Measurements from ENCODE around the gene ZNF888.
A peak's percentile ranks its signal among the peaks of the same experiment; 100 is the strongest.
"Not testable (repeated sequence)": the region's sequence is repeated elsewhere in the genome, so short reads cannot be mapped to it uniquely, and the experiment has no call there.

ZNF888 gene

DNA sequence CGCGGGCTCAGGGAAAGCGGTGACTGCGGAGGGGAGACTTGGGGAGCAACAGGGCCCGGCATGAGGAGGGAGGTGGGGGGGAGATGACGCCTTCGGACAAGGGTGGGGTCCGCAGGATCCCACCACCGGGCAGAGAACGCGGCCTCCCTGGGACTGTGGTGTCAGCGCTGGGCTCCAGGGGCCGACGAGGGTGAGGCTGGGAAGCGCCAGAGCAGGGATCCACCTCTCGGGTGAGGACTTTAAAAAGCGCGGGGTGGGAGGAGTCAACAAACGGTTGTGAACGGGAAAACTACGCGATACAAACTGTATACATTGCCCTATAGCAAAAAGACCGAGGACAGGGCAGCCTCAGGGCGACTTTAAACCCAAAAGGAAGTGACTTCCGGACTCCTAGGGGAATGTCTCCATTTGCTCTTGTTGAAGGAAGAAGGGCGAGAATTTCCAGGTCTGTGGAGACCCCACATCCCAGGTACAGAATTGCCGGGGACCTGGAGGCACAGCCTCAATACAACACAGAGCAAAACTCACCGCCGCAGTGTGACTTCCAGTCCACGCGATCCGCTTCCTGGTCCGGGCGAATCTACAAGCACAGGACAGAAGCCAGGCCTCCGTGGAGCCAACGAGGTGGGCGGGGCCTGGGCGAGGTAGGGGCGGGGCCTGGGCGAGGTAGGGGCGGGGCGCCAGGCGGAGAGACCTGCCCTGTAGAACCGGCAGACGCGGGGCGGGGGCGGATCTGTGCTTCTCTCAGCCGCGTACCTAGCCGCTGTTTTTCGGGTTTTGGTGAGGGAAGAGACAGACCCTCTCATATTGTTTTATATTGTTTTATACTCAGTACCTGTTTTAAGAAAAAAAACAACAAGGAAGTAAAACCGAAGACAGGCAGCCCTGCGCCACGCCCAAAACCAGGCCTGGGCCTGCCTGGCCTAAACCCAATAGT, at the start of gene ZNF888:
ZNF888 (minus strand) TSS at position 588 of the 937 bp plus-strand sequence. CDS start 5,555 bp downstream, outside the sequence.
- peak; percentile 52 to 56 for DNase-seq (ENCODE audit: low read depth in 2 of 2)

DNA sequence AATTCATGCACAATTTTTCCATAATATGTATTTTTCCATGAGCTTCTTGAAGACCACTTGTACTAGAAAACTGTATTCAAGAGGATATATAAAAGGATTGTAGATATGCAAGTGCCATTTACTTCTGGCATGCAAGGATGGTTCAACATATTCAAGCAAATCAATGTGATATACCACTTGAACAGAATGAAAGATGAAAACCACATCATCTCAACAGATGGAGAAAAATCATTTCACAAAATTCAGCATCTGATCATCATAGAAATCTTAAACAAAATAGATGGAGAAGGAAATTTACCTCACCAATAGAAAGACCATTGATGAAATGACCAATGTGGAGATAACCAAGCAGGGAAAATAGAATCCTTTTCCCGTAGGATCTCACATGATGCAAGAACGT, 44.5 kb upstream of the ZNF888 start:
- DNase-seq (ENCODE audit: low read depth in 2 of 2): no peak

DNA sequence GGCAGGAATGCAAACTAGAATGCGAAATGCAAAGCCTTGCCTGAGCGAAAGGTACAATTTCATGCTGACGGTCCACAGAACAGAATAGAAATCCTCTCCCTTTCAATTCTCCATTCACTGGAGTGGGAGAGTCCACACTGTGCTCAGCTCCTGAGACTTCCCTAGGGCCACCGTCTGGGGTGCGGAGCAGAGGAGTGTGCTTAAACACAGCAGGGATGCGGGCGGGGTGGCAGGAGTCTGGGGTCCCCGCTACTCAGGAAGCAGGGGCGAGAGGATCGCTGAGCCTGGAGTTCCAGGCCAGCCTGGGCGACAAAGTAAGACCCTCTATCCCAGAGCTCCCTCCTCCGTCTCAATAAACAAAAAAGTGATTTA, 40.0 kb upstream of the ZNF888 start:
- no peak for DNase-seq (ENCODE audit: low read depth in 2 of 2)

DNA sequence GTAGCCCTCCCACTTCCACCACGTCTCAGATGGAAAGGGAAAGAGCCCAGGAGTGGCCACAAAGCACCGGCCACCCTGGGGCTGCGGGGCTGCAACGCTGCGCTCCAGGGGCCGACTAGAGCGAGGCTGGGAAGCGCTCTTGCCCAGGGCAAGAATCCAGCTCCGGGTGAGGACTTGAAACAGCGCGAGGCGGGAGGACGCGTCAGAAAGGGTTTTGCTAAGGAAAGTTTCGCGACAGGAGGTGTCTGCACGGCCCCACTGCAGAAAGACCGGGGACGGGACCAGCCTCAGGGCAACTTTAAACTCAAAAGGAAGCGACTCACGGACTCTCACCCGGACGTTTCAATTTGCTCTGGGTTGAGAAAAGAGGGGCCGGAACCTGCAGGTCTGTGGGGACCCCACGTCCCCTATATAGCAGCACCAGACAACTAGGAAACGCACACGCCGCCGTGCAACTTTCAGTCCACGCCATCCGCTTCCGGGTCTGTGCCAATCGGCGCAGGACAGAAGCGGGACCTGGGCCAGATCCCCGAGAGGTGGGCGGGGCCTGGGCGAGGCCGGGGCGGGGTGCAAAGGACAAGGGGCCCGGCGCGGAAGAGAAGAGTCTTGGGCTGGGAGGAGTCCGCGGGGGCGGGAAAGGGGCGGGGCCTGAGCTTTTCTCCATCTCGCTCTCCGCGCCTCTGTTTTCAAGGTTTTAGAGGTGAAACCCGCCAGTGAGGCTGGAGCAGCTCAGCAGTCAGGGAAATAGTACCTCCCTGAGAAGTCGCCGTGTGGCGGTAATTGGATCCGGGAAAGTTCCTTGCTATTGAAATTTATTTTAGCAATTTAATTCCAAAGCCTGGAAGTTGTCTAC, 39.4 kb upstream of the ZNF888 start, which contains the start of gene ZNF816:
ZNF816 (minus strand) TSS at position 488 of the 853 bp plus-strand sequence. CDS start 6,792 bp downstream, outside the sequence.
- peak; percentile 82 to 85 for DNase-seq (ENCODE audit: low read depth in 2 of 2)

DNA sequence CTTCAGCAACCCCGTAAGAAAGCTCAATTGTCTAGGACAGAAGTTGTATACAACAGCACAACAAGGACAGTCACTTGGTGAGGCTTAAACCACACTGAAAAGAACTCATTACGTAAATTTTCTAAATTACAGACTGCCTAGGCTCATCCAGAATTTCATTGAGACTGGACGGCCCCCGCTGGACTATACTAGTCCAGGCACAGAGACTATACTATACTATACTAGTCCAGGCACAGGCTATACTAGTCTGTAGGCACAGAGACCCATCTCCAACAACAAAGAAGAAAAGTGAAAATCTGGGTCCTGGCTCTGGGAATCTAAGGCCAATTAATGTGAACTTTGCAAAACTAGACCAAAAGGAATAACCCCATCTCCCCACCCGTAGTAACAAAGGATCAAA, 38.8 kb upstream of the ZNF888 start:
- no peak for DNase-seq (ENCODE audit: low read depth in 2 of 2)

DNA sequence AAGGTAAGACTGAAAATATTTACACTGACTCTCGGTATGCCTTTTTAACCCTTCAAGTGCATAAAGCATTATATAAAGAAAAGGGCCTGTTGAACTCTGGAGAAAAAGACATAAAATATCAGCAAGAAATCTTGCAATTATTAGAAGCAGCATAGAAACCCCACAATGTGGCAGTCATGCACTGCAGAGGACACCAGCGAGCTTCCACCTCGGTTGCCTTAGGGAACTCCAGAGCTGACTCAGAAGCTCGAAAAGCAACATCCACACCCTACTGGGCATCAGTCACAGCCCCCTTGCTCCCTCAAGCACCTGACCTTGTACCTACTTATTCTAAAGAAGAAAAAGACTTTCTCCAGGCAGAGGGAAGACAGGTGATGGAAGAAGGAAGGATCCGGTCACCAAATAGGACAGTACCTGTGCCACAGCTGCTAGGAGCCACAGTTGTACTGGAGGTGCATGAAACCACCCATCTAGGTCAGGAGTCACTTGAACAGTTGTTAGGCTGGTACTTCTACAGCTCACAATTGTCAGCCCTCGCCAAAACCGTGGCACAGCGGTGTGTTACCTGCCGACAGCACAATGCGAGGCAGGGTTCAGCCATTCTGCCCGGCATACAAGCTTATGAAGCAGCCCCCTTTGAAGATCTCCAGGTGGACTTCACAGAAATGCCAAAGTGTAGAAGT, 36.5 kb upstream of the ZNF888 start:
- DNase-seq (ENCODE audit: low read depth in 2 of 2): no peak

DNA sequence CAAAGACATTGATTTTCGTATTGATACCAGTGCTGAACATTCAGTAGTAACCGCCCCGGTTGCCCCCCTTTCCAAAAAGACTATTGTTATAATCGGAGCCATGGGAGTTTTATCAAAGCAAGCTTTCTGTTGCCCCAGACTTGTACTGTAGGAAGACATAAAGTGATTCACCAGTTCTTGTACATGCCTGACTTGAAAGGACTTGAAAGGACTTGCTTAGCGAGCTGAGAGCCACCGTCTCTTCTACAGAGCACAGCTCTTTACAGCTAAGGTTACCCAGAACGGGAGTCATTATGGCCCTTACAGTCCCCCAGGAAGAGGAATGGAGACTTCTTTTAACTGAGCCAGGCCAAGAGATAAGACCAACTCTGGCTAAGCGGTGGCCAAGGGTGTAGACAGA, 34.4 kb upstream of the ZNF888 start:
- DNase-seq (ENCODE audit: low read depth in 2 of 2): no peak

DNA sequence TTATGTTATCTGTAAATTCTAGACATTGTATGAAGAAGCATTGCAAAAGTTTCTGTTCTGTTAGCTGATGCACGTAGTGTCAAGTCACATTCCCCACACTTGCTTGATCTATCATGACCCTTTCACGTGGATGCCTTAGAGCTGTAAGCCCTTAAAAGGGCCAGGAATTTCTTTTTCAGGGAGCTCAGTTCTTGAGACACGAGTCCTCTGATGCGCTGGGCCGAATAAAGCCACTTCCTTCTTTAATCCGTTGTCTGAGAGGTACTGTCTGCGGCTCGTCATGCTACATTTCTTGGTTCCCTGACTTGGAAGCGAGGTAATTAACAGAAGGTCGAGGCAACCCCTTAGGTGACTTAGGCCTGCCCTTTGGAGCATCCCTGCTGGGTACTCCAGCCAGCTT, 33.7 kb upstream of the ZNF888 start:
- DNase-seq (ENCODE audit: low read depth in 2 of 2): no peak

DNA sequence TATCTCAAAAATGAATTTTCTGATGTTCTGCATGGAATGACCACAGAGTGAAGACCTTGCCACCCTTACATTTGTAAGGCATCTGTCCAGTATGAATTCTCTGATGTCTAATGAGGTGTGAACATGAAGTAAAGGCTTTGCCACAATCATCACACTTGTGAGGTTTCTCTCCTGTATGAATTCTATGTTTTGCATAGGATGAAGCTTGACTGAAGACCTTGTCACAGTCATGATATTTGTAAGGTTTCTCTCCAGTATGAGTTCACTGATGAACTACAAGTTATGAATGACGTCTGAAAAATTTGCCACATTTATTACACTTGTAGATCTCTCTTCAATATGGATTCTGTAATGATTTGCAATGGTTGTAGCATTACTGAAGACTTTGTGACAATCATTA, 26.2 kb upstream of the ZNF888 start:
- DNase-seq (ENCODE audit: low read depth in 2 of 2): no peak

DNA sequence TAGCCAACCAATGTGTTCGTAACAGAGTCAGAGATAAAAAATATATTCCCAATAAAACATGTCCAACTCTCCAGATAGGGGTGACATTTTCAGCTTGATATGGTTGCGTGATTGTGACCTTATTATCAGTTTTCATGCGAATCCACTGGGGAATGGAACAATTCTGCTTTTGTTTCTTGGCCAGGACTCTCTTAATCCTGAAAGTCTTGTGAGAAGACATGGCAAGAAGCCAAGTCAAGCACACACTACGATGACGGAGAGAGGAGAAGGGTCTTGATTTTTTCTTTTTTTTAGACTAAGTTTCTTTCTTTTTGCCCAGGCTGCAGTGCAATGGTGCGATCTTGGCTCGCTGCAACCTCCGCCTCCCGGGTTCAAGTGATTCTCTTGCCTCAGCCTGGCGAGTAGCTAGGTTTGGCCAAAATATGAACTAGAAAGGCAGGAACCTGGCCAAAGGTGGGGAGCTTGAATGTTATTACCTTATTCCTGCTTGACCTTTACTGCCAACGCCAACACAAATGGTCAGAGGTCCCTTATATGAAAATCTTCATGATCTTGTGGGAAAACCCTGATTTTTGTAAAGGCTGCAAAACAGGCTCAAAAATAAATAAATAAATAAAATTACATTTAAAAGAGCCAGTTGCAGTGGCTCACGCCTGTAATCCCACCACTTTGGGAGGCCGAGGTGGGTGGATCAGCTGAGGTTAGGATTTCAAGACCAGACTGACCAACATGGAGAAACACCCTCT, 25.0 kb upstream of the ZNF888 start:
- no peak for DNase-seq (ENCODE audit: low read depth in 2 of 2)

DNA sequence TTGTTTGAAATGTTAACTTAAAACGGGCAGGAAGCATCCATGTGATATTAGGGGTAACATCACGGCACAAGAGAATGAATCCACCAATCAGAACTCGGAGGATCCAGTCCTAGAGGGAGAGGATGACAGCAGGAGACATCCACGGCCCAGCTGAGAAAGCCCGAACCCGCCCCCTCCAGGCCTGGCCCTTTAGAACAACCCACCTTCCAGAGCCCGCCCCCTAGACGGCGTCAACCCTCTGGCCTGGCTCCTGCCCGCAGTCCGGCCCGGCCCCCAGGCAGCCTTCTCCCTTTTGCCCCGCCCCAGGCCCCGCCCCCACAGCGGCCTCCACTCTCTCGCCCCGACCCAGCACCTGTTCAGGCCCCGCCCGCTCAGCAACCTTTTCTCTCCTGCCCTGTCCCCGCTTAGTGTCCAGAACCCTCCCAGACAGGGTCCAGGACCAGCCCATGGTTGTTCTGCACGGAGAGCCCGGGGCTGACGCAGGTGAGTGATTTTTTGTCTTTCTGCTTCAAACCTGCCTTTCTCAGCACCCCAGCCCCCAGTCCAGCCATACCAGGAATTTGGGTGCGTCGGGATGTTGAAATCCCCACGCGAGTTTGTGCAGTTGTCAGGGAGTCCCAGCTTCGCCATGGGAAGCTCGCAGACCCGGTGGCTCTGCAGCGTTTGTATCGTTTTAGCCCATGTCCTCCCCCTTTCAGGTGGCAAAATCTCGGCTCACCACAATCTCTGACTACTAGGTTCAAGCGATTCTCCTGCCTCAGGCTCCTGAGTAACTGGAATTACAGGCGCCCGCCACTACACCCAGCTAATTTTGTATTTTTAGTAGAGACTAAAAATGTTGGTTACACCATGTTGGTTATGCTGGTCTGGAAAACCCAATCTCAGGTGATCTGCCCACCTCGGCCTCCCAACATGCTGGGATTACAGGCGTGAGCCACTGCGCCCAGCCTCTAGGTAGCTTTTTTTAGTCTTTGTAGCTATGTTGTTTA, 23.4 kb upstream of the ZNF888 start:
- no peak for DNase-seq (ENCODE audit: low read depth in 2 of 2)

DNA sequence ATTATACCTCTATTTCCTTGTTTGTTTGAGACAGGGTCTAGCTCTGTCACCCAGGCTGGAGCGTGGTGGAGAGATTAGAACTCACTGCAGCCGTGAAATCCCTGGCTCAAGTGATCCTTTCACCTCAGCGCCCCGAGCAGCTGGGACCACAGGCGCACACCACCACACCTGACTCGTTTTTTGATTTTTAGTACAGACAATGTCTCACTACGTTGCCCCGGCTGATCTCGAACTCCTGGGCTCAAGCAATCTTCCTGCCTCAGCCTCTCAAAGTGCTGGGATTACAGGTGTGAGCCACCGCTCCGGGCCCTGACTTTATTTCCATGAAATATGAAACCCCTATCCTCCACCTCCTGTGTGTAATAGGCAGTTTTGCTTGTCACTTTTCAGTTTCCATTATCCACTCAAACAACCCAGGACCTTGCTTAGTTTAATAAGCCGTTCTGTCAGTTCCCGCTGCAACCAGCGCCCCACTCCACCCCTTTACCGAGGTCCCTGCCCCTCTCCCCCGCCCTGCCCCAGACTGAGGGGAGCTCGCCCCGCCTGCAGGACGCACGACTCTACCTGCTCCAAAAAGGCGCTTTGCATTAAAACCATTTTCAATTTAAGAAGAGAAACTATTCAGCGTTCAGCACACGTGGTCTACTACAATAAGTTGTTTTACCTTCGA, 22.6 kb upstream of the ZNF888 start:
- no peak for DNase-seq (ENCODE audit: low read depth in 2 of 2)

DNA sequence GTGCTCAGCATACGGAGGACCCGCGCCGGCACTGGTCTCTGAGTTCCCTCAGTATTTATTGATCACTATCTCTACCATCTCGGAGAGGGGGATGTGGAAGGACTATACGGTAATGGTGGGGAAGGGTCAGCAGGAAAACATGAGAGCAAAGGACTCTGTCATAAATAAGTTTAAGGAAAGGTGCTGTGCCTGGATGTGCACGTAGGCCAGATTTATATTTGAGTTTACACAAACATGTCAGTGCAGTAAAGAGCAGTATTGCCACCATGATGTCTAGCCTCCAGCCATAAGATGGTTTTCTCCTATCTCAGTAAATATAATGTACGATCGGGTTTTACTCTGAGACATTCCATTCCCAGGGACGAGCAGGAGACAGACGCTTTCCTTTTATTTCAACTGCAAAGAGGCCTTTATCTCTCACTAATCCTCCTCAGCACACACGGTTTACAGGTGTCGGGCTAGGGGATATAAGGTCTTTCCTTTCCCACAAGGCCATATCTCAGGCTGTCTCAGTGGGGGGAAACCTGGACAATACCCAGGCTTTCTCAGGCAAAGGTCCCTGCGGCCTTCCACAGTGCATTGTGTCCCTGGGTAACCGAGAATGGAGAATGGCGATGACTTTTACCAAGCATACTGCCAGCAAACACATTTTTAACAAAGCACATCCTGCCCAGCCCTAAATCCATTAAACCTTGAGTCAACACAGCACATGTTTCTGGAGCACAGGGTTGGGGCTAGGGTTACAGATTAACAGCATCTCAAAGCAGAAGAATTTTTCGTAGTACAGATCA, 21.7 kb upstream of the ZNF888 start:
- DNase-seq (ENCODE audit: low read depth in 2 of 2): not testable (repeated sequence)

DNA sequence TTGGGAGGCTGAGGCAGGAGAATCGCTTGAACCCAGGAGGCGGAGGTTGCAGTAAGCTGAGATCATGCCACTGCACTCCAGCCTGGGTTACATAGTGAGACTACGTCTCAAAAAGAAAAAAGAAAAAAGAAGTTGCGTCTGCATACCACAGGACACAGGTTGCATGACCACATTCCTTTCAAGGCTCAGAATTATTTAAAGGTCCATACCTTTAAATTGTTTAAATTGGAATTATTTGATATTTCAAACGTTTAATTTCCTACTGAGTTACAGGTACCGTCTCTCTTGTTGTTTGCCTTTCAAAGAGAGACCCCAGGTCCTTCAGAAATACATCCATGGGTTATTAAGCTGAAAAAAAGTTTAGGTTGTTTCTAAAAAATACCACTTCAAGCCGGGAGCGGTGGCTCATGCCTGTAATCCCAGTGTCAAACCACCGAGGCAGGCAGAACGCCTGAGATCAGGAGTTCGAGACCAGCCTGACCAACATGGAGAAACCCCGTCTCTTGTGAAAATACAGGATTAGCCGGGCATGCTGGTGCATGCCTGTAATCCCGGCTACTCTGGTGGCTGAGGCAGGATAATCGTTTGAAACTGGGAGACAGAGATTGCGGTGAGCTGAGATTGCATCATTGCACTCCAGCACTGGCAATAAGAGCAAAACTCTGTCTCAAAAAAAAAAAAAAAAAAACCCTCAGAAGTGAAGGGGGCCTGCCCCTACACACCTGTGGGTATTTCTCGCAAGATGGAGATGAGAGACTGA, 20.8 kb upstream of the ZNF888 start:
- DNase-seq (ENCODE audit: low read depth in 2 of 2): no peak

DNA sequence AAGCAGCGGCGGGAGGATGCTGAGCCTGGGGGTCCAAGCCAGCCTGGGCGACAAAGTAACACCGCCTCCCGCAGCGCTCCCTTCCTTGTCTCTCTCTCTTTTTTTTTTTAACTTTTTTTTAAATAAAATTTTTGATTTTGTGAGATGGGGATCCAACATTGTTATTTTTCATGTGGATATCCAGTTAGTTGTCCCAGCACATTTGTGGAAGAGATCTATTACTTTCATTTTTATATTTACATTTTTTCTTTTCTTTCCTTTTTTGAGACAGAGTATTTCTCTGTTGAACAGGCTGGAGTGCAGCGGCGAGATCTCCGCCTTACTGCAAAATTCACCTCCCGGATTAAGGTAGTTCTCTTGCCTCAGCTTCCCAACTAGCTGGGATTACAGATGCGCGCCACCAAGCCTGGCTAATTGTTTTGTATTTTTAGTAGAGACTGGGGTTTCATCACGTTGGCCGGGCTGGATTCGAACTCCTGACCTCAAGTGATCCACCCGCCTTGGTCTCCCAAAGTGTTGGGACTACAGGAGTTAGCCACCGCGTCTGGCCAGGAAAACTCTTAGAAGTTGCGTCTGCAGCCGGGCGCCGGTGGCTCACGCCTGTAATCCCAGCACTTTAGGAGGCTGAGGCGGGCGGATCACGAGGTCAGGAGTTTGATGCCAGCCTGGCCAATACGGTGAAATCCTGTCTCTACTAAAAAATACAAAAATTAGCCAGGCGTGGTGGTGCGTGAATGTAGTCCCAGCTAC, 20.1 kb upstream of the ZNF888 start:
- no peak for DNase-seq (ENCODE audit: low read depth in 2 of 2)

DNA sequence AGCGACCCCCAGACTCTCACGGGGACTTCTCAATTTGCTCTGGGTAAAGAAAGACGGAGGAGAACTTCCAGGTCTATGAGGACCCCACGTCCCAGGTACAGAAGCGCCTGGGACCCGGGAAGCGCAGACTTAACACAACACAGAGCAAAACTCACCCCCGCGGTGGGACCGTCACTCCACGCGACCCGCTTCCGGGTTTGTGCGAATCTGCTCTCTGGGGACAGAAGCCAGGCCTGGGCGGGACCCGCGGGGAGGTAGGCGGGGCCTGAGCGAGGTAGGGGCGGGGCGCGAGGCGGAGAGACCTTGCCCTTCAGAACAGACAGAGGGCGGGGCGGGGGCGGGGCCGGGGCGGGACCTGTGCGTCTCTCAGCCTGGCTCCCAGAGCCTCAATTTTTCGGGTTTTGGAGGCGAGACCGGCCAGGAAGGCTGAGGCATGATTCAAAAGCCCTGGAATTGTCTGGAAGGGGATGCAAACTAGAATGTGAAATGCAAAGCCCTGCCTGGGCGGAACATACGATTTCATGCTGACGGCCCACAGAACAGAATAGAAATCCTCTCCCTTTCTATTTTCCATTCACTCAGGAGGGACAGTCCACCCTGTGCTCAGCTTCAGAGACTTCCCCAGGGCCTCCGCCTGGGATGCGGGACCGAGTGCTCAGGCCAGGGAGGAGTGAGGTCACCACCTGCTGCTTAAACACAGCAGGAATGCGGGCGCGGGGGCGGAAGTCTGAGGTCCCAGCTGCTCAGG, 19.3 kb upstream of the ZNF888 start:
- DNase-seq (ENCODE audit: low read depth in 2 of 2): peak; percentile 52 to 56
